GM18868 (cell line): ENCODE data around the gene CADM2.
"Not testable (repeated sequence)": the region's sequence is repeated elsewhere in the genome, so short reads cannot be mapped to it uniquely, and the experiment has no call there.

Experiments
- ATAC-seq: cut with Tn5 transposase; IDR thresholded peaks from one replicate; pipeline ENCODE4 v1.9.1; 2021; ENCODE audit warnings: mild to moderate bottlenecking, moderate library complexity; ENCODE audit not compliant: unreplicated experiment

The CADM2 gene

DNA sequence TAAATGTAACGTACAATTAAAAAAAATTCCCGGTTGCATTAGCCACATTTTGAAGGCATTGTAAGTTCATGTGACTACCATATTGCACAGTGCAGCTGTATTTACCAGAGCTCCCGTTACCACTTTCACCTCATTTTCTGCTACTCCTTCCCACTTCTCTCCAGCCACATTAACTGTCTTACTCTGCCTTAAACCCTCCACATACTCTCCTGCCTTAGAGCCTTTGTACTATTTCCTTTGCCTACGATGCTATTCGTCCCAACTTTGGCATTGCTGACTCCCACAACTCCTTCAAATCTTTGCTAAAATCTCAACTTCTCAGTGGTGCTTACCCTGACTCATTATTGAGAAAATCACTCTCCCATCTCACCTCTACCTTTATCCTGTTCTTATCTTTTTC, 115.2 kb downstream of the CADM2 start:
- ATAC-seq: no peak

- ATAC-seq: no peak
These were observed 116.9 kb downstream of the CADM2 start for GRCh38 chr3:85075663-85076062.

GRCh38 chr3:85077018-85077417, 118.2 kb downstream of the CADM2 start:
- ATAC-seq: no peak

- ATAC-seq: no peak
These were observed 122.6 kb downstream of the CADM2 start for GRCh38 chr3:85081191-85081906.

GRCh38 chr3:85090495-85090894, 131.7 kb downstream of the CADM2 start:
- ATAC-seq: no peak

GRCh38 chr3:85100316-85100715, 141.5 kb downstream of the CADM2 start:
- no peak for ATAC-seq

- ATAC-seq: no peak
These were observed 144.0 kb downstream of the CADM2 start for GRCh38 chr3:85102781-85103180.

GRCh38 chr3:85110393-85110792, 151.6 kb downstream of the CADM2 start:
- no peak for ATAC-seq

GRCh38 chr3:85120879-85121278, 162.1 kb downstream of the CADM2 start:
- no peak for ATAC-seq

GRCh38 chr3:85132864-85133263, 174.1 kb downstream of the CADM2 start:
- not testable (repeated sequence) for ATAC-seq

- not testable (repeated sequence) for ATAC-seq
These were observed 175.1 kb downstream of the CADM2 start for GRCh38 chr3:85133691-85134420.

GRCh38 chr3:85142626-85143025, 183.8 kb downstream of the CADM2 start:
- no peak for ATAC-seq

- ATAC-seq: no peak
These were observed 189.2 kb downstream of the CADM2 start for GRCh38 chr3:85148036-85148435.

DNA sequence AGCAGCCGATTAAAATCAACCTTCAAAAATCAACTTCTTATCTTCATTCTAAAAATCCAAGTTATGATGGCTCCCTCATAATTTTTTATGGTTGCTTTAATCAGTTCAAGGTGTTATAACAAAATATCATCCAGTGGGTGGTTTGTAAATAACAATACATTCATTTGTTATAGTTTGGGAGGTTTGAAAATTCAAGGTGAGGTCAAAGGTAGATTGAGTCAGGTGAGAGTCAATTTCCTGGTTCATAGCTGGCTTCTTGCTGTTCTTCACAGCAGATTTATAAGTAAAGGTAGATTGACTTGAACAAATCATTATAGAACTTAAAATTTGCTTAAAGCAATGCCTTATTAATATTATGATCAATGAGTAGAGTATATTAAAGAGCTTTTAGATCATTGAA, 192.8 kb downstream of the CADM2 start:
- ATAC-seq: no peak

DNA sequence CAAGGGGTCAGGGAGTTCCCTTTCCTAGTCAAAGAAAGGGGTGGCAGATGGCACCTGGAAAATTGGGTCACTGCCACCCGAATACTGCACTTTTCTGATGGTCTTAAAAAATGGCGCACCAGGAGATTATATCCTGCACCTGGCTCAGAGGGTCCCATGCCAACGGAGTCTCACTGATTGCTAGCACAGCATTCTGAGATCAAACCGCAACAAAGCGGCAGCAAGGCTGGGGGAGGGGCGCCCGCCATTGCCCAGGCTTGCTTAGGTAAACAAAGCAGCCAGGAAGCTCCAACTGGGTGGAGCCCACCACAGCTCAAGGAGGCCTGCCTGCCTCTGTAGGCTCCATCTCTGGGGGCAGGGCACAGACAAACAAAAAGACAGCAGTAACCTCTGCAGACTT, 194.5 kb downstream of the CADM2 start:
- not testable (repeated sequence) for ATAC-seq

GRCh38 chr3:85159376-85159775, 200.6 kb downstream of the CADM2 start:
- no peak for ATAC-seq

GRCh38 chr3:85161544-85161943, 202.8 kb downstream of the CADM2 start:
- no peak for ATAC-seq

GRCh38 chr3:85162905-85163304, 204.1 kb downstream of the CADM2 start:
- no peak for ATAC-seq

GRCh38 chr3:85164436-85164835, 205.6 kb downstream of the CADM2 start:
- no peak for ATAC-seq

GRCh38 chr3:85167576-85167975, 208.8 kb downstream of the CADM2 start:
- ATAC-seq: no peak

- no peak for ATAC-seq
These were observed 211.9 kb downstream of the CADM2 start for GRCh38 chr3:85170646-85171045.

GRCh38 chr3:85171976-85172375, 213.2 kb downstream of the CADM2 start:
- no peak for ATAC-seq
